HG03060 (cell line): ENCODE data around the gene BTF3L4.

Experiments used
- ATAC-seq: cut with Tn5 transposase; IDR thresholded peaks from one replicate; pipeline ENCODE4 v1.9.1; 2021; ENCODE audit warnings: low read depth, moderate number of reproducible peaks; ENCODE audit not compliant: unreplicated experiment

The BTF3L4 gene

GRCh38 chr1:52122384-52122783 lies 66.3 kb downstream of the BTF3L4 start:
- no peak for ATAC-seq

DNA sequence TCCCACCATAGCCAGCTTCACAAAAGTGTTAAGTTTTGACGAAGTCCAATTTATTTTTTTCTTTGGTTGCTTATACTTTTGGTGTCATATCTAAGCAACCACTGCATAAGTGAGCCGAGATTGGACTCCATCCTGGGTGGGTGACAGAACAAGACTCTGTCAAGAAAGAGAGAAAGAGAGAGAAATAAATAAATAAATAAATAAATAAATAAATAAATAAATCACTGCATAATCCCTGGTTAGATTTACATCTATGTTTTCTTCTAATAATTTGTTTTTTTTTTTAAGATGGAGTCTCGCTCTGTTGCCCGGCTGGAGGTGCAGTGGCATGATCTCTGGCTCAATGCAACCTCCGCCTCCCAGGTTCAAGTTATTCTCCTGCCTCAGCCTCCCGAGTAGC lies 67.5 kb downstream of the BTF3L4 start:
- ATAC-seq, result no peak

DNA sequence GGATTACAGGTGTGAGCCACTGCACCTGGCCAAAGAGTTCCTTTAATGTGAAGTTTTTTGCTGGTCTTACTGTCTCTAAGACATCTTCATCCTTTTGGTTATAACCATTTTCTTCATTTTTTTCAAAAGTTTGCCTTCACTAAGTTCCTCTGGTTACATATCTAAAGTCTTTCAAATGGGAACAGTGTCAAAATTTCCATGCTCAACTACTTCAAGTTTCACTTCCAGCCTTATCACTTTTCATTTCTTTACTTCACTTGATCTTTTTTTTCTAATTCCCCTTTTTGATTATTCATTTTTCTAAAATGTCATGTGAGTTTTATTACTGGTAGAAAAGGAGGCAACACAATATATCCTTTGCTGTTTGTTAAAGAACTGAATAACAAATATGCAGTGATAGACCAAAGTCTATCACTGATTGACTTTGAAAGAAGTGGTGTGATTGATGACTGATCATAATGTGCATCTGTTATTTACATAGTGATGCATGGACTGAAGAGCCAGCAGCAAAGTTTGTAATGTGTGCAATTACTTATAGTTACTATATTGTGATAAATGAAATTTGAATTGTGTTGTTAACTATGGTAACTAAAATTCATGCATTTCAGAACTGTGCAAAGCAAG lies 69.8 kb downstream of the BTF3L4 start:
- no peak for ATAC-seq

DNA sequence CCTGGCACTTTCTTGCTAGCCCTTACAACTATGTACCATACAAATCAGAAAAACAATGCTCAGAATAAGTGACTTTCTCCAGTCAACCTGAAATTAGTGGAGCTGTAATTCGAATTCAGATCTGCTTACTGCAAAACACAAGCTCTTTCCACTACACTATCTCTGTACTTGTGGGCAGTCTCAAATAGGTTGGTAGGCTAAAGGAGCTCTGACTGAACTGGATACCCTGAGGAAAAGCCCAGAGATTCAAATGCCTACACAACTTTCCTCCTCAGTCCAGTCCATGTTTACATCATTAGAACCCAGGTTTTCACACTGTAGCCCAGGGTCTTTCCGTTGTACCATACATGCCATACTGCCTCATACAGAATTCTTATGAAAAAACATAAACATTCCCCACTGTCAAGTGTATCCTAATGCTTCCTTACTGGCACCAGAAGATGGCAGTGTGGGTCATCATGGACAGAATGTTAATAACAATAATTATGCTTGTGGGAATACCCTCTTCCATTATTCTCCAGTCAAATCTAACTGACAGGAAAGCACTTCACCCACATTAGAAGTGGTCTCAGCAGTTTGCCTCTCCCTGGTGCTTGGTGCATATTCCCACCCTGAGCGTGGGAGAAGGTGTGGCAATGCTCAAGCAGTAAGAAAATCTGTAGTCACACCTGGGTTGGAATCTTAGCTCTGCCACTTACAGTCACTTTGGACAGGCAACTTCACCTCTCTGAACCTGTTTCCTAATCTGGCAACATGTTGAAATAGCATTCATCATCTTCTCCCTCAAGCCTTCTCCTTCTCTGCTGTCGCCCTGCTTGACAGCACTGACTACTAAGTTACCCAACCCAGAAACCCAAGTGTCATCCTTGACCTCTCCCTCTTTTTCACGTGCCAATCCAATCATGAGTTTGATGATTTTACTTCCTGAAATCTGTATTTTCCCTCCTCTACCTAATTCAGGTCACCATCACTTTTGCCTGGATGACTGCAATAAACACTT lies 71.4 kb downstream of the BTF3L4 start:
- ATAC-seq, result no peak

GRCh38 chr1:52139817-52140540 lies 83.9 kb downstream of the BTF3L4 start:
- ATAC-seq, result peak; percentile 83
